Activated T-cell treated with anti-CD3 and anti-CD28 coated beads, Interleukin-2, amount 50 U/mL, for 72 hours (primary cell): ENCODE measurements around the gene RALBP1. TPM values are rescaled to one million over a fixed set of nuclear protein-coding genes. Genes with fewer than 3 reads are reported as not detected.

Source experiments
- ATAC-seq, 2 donors: fragments of 150-1000 bp; cut with Tn5 transposase; replicated peaks in 1 of 2; 2 replicates each; pipeline ENCODE4 v1.10.0; 2021; ENCODE audit warnings: moderate library complexity in 2 of 2, mild to moderate bottlenecking in 1 of 2
- DNase-seq, 2 donors: peaks; one replicate each; pipeline ENCODE4 v3.0.0; 2021 to 2022; ENCODE audit warnings: mixed read lengths in 1 of 2
- H3K27ac Mint-ChIP-seq: one replicate; pipeline ENCODE4 v1.8.0; 2022; ENCODE audit warnings: mild to moderate bottlenecking, moderate library complexity, mixed read lengths
- H3K27me3 Mint-ChIP-seq: one replicate; pipeline ENCODE4 v1.8.0; 2022; ENCODE audit warnings: low read depth, mixed read lengths
- H3K36me3 Mint-ChIP-seq, 2 donors: one replicate each; pipeline ENCODE4 v1.8.0; 2022; ENCODE audit warnings: mixed read lengths in 2 of 2, mild to moderate bottlenecking in 1 of 2; ENCODE audit not compliant: insufficient read depth in 2 of 2
- H3K4me1 Mint-ChIP-seq: one replicate; pipeline ENCODE4 v1.8.0; 2022; ENCODE audit warnings: low read depth, mixed read lengths
- H3K4me3 Mint-ChIP-seq, 2 donors: one replicate each; pipeline ENCODE4 v1.8.0; 2022; ENCODE audit warnings: mild to moderate bottlenecking in 2 of 2, mixed read lengths in 2 of 2, moderate library complexity in 2 of 2
- H3K9me3 Mint-ChIP-seq, 2 donors: one replicate each; pipeline ENCODE4 v1.8.0; 2022; ENCODE audit warnings: mixed read lengths in 2 of 2
- total RNA-seq, 2 donors: library from RNA; stranded (reverse); gene quantifications; one replicate each; pipeline ENCODE4 v1.2.3, GENCODE V29; 2022

Gene RALBP1
- total RNA-seq, 2 donors from 2014 or later: 48.4 to 58.7 TPM

DNA sequence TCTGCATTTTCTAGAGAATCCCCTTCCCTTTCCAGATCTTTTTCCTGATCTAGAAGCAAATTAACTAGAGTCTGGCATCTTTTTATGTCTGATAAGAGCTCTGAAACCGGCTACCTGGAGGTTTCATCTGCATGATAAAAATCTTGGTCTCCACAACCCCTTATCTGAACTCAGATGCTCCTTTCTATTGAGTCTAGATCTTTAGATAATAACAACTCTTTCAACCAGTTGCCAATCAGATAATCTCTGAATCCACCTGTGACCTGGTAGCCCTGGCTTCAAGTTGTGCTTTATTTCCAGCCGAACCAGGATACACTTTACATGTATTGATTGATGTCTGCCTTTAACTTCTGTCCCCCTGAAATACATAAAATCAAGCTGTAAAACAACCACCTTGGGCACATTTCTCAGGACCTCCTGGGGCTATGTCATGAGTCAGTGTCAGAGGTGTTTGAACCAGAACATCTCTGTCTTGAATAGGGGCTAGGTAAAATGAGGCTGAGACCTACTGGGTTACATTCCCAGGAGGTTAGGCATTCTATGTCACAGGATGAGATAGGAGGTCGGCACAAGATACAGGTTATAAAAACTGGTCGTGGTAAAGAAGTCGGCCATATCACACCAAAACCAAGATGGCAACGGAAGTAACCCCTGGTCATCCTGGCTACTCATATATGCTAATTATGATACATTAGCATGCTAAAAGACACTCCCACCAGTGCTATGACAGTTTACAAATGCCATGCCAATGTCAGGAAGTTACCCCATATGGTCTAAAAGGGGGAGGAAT lies 20.8 kb downstream of the RALBP1 start:
- DNase-seq: no peak
- peaks cover 2 to 11% of the 10 kb centered on the region in 2 donors for H3K36me3 Mint-ChIP-seq
- H3K4me3 Mint-ChIP-seq: no peak overlapping the region
- peaks cover 2% of the 10 kb centered on the region in 2 donors for H3K9me3 Mint-ChIP-seq
- ATAC-seq: no peak
- H3K27ac Mint-ChIP-seq: no peak overlapping the region
- peaks cover 29% of the 10 kb centered on the region for H3K4me1 Mint-ChIP-seq
- H3K27me3 Mint-ChIP-seq: no peaks in the 10 kb centered on the region

DNA sequence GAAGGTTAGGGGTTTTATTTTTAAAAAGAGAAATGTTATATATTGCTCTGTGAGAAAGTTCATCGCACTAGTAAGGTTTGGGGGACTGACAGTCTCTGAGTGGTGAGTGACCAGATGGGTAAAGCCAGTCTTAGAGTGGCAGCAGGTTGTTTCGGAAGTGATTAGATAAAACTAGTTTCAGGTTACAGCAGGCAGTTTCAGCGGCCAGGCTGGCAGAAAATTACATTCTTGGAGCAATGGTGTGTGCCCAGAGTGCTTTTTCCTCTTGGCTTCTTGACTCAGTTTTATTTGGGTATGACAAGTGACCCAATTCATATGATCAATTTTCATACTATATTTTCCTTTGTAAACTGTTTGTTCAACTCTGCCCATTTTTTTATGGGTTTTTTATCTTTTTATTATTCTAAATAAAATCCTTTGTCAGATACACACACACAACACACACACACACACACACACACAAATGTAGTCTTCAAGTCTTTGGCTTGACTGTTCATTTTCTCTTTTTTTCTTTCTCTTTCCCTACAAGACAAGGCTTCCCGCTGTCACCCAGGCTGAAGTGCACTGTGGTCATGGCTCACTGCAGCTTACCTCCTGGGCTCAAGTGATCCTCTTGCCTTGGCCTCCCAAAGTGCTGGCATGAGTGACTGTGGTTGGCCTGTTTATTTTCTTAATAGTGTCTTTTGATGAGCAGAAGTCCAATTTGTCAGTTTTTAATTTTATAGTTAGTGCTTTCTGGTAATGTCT lies 30.9 kb downstream of the RALBP1 start:
- Mint-ChIP-seq H3K4me3 (no peak overlapping the region), H3K4me1 (peaks cover 4% of the 10 kb centered on the region), H3K27me3 (no peaks in the 10 kb centered on the region), H3K36me3 (peaks cover 7 to 10% of the 10 kb centered on the region in 2 donors), H3K9me3 (peaks cover 3 to 7% of the 10 kb centered on the region in 2 donors), H3K27ac (no peak overlapping the region)
- DNase-seq: no peak
- no peak for ATAC-seq

- Mint-ChIP-seq H3K9me3 (peaks cover 3 to 5% of the 10 kb centered on the region in 2 donors), H3K4me1 (peaks cover 4% of the 10 kb centered on the region), H3K27ac (no peak overlapping the region), H3K36me3 (peaks cover 4 to 7% of the 10 kb centered on the region in 2 donors), H3K4me3 (no peak overlapping the region), H3K27me3 (no peaks in the 10 kb centered on the region)
- no peak for DNase-seq
- ATAC-seq: no peak
Observed at GRCh38 chr18:9507565-9508088, 32.3 kb downstream of the RALBP1 start.

- Mint-ChIP-seq H3K36me3 (peaks cover 0 to 3% of the 10 kb centered on the region in 2 donors), H3K27ac (no peak overlapping the region), H3K9me3 (peaks cover 0 to 2% of the 10 kb centered on the region in 2 donors), H3K4me3 (no peak overlapping the region), H3K27me3 (no peaks in the 10 kb centered on the region), H3K4me1 (peaks cover 4% of the 10 kb centered on the region)
- ATAC-seq (no peak), DNase-seq (no peak)
Observed at GRCh38 chr18:9508446-9509025, 33.2 kb downstream of the RALBP1 start.

GRCh38 chr18:9513971-9514512 lies 38.7 kb downstream of the RALBP1 start:
- Mint-ChIP-seq H3K36me3 (peaks cover 0 to 2% of the 10 kb centered on the region in 2 donors), H3K4me3 (no peak overlapping the region), H3K9me3 (no peaks in the 10 kb centered on the region), H3K27ac (no peak overlapping the region), H3K27me3 (no peaks in the 10 kb centered on the region), H3K4me1 (no peaks in the 10 kb centered on the region)
- DNase-seq (no peak), ATAC-seq (no peak)

- H3K4me1 Mint-ChIP-seq: no peaks in the 10 kb centered on the region
- ATAC-seq (no peak), DNase-seq (peak; percentile 4 to 19)
- H3K27me3 Mint-ChIP-seq: no peaks in the 10 kb centered on the region
- no peak overlapping the region for H3K4me3 Mint-ChIP-seq
- H3K27ac Mint-ChIP-seq: peak overlapping the region; percentile 77
- no peaks in the 10 kb centered on the region for H3K9me3 Mint-ChIP-seq
- H3K36me3 Mint-ChIP-seq: peaks cover 0 to 2% of the 10 kb centered on the region in 2 donors
Observed at GRCh38 chr18:9516437-9517064, 41.2 kb downstream of the RALBP1 start.

- Mint-ChIP-seq H3K36me3 (peaks cover 0 to 2% of the 10 kb centered on the region in 2 donors), H3K4me3 (no peak overlapping the region), H3K9me3 (no peaks in the 10 kb centered on the region), H3K27ac (no peak overlapping the region), H3K4me1 (no peaks in the 10 kb centered on the region), H3K27me3 (no peaks in the 10 kb centered on the region)
- no peak for DNase-seq
- no peak for ATAC-seq
Observed at GRCh38 chr18:9517869-9518268, 42.6 kb downstream of the RALBP1 start.

- peaks cover 0 to 2% of the 10 kb centered on the region in 2 donors for H3K36me3 Mint-ChIP-seq
- ATAC-seq (no peak), DNase-seq (no peak)
- no peaks in the 10 kb centered on the region for H3K4me1 Mint-ChIP-seq
- no peaks in the 10 kb centered on the region for H3K27me3 Mint-ChIP-seq
- no peak overlapping the region for H3K4me3 Mint-ChIP-seq
- H3K27ac Mint-ChIP-seq: no peak overlapping the region
- H3K9me3 Mint-ChIP-seq: no peaks in the 10 kb centered on the region
Observed at GRCh38 chr18:9519399-9519798, 44.1 kb downstream of the RALBP1 start.

DNA sequence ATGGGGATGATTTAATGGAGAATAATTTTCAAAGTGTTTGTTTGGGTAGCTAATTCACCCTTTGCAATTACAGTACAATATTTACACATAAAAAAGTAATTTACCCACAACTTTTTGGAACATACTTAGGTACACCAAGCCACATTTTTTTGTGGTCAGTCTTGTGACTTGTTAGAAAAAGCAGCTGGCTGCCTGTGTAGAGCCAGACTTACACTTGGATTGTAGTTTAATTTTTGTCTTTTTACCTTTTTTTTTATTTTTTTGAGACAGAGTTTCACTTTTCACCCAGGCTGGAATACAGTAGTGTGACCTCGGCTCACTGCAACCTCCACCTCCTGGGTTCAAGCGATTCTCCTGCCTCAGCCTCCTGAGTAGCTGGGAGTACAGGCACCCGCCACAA lies 45.4 kb downstream of the RALBP1 start:
- Mint-ChIP-seq H3K27ac (no peak overlapping the region), H3K36me3 (peaks cover 0 to 2% of the 10 kb centered on the region in 2 donors), H3K27me3 (no peaks in the 10 kb centered on the region), H3K9me3 (no peaks in the 10 kb centered on the region), H3K4me3 (no peak overlapping the region), H3K4me1 (no peaks in the 10 kb centered on the region)
- no peak for ATAC-seq
- DNase-seq: no peak

DNA sequence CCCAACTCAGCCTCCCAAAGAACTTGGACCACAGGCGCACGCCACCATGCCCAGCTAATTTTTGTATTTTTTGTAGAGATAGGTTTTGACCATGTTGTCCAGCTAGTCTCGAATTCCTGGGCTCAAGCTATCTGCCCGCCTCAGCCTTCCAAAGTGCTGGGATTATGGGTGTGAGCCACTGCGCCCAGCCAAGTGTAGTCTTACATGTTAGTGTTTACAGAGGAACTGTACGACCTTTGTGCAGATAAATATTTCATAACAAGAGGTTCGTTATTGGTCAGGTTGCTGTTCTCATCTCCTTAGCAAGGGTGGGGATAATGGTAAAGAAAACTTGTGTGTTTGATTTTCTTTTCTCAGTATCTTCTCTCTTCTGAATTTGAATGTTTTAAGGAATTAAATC lies 46.5 kb downstream of the RALBP1 start:
- no peaks in the 10 kb centered on the region for H3K9me3 Mint-ChIP-seq
- DNase-seq (no peak), ATAC-seq (no peak)
- H3K36me3 Mint-ChIP-seq: peaks cover 0 to 2% of the 10 kb centered on the region in 2 donors
- no peaks in the 10 kb centered on the region for H3K27me3 Mint-ChIP-seq
- no peaks in the 10 kb centered on the region for H3K4me1 Mint-ChIP-seq
- no peak overlapping the region for H3K27ac Mint-ChIP-seq
- no peak overlapping the region for H3K4me3 Mint-ChIP-seq

DNA sequence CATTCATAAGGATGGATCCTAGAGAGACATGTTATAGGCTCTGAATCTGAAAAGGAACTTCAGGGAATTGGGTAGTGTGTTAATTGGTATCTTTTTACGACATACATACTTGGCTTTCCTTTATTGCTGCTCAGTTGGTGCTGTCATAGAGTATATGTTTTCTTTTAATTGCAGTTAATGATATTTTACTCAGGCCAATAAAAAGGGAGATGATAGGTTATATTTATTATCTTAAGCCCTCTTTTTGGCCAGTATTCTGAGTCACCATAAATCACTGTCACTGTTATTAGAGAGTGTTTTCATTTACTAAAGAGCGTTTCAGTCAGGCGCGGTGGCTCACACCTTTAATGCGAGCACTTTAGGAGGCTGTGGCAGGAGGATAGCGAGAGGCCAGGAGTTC lies 47.6 kb downstream of the RALBP1 start:
- DNase-seq (no peak), ATAC-seq (no peak)
- Mint-ChIP-seq H3K27me3 (no peaks in the 10 kb centered on the region), H3K27ac (no peak overlapping the region), H3K4me1 (no peaks in the 10 kb centered on the region), H3K4me3 (no peak overlapping the region), H3K36me3 (peaks cover 0 to 11% of the 10 kb centered on the region in 2 donors), H3K9me3 (no peaks in the 10 kb centered on the region)

GRCh38 chr18:9526458-9526857 lies 51.1 kb downstream of the RALBP1 start:
- Mint-ChIP-seq H3K9me3 (no peaks in the 10 kb centered on the region), H3K27me3 (no peaks in the 10 kb centered on the region), H3K27ac (no peak overlapping the region), H3K36me3 (peaks cover 0 to 18% of the 10 kb centered on the region in 2 donors), H3K4me3 (no peak overlapping the region), H3K4me1 (no peaks in the 10 kb centered on the region)
- ATAC-seq (no peak), DNase-seq (no peak)
